ENCODE data around the gene NRG3.

DNA sequence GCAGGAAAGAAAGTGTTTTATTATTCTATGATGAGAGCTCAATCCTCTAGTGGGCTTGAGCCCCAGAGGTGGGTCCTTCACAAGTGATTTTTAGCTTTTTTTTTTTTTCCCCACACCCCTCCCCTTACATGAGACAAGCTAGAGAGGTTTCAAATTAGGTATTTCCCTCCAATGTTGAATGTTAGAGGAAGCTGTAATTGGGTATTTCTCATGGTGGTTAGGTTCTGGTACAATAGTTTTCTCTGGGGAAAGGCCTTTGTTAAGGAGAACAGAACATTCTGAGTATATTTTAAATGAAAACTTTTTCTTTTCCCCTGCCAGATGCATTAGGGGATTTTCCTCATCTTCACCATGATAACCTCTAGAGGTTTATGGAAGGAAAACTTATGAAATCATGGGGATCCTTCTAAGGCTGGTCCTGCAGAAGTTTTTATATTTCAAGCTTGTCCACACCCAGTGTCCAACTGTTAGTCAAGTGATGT, 1039.7 kb downstream of the NRG3 start:
- TF ChIP-seq POLR2A (IDR thresholded peaks at IDR 0.05) = no peak
- TF ChIP-seq CTCF (IDR thresholded peaks at IDR 0.05) = no peak
